Ishikawa (cell line): Measurements from ENCODE around the gene TLN1.

ENCODE experiments used
- CEBPB ChIP-seq: IDR thresholded peaks from 2 replicates; pipeline ENCODE4 v1.6.1; 2012
- CREB1 ChIP-seq: IDR thresholded peaks from 2 replicates; pipeline ENCODE4 v1.6.1; 2012; ENCODE audit warnings: low read depth
- EGR1 ChIP-seq: IDR thresholded peaks from 2 replicates; pipeline ENCODE4 v1.6.1; 2012
- EP300 ChIP-seq: IDR thresholded peaks from 2 replicates; pipeline ENCODE4 v1.6.1; 2012; ENCODE audit warnings: borderline replicate concordance
- FOXM1 ChIP-seq: IDR thresholded peaks from 2 replicates; pipeline ENCODE4 v1.6.1; 2012; ENCODE audit warnings: low read depth, borderline replicate concordance
- NFIC ChIP-seq: IDR thresholded peaks from 2 replicates; pipeline ENCODE4 v1.6.1; 2012
- RAD21 ChIP-seq: IDR thresholded peaks from 2 replicates; pipeline ENCODE4 v1.6.1; 2012; ENCODE audit warnings: low read depth
- TAF1 ChIP-seq: IDR thresholded peaks from 2 replicates; pipeline ENCODE4 v1.6.1; 2012; ENCODE audit warnings: low read depth, mild to moderate bottlenecking
- TCF12 ChIP-seq: IDR thresholded peaks from 2 replicates; pipeline ENCODE4 v1.6.1; 2012; ENCODE audit warnings: low read depth
- TEAD4 ChIP-seq: IDR thresholded peaks from 2 replicates; pipeline ENCODE4 v1.6.1; 2012
- YY1 ChIP-seq: IDR thresholded peaks from 2 replicates; pipeline ENCODE4 v1.6.1; 2012; ENCODE audit warnings: low read depth
- ZBTB7A ChIP-seq: IDR thresholded peaks from 2 replicates; pipeline ENCODE4 v1.6.1; 2012; ENCODE audit warnings: low read depth
- TF ChIP-seq, protein P1 (sequence below): IDR thresholded peaks from 2 replicates; pipeline ENCODE4 v1.6.1; 2012; ENCODE audit warnings: low read depth, mild to moderate bottlenecking
- TF ChIP-seq, protein P2 (sequence below): IDR thresholded peaks from 2 replicates; pipeline ENCODE4 v1.6.1; 2012
- TF ChIP-seq, protein P3 (sequence below): IDR thresholded peaks from 2 replicates; pipeline ENCODE4 v1.6.1; 2012

Gene TLN1

DNA sequence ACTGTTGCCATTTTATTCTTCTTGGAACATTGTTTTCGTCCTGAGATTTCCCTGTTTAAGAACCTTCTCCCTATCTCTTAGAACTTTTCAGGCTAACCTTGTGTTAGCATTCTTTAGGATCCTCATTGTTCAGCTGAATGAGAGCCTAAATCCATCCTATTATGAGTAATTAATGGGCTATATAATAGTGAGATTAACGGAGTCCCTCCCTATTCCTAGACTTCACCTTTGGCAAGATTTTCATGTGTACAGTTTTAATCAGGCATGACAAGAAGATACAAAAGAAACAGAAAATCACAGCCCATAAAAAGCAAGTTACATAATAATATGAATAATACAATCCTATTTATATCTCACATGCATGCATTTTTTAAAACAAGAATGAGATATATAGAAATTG is 31.2 kb upstream of the TLN1 start:
- TF ChIP-seq YY1, result no peak

DNA sequence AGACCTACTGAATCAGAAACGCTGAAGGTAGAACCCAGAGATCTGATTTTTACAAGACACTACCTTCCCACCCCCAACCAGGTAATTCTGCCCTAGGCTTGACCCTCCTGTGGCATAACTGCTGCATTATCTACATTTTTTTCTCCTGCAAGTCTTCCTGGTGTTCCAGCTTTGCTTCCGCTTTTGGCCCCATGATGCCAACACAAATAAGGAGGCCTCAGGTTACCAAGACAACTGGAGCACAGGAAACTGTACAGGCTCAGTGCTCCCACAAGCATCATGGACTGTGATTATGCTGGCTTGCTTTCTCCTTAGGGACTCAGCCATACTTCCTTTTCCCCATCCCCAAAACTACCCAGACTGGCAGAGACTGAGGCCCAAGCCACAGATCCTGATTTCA is 28.7 kb upstream of the TLN1 start:
- TF ChIP-seq EGR1, result no peak
- no peak for TF ChIP-seq FOXM1
- TF ChIP-seq TEAD4, result no peak
- TF ChIP-seq, protein P1, sequence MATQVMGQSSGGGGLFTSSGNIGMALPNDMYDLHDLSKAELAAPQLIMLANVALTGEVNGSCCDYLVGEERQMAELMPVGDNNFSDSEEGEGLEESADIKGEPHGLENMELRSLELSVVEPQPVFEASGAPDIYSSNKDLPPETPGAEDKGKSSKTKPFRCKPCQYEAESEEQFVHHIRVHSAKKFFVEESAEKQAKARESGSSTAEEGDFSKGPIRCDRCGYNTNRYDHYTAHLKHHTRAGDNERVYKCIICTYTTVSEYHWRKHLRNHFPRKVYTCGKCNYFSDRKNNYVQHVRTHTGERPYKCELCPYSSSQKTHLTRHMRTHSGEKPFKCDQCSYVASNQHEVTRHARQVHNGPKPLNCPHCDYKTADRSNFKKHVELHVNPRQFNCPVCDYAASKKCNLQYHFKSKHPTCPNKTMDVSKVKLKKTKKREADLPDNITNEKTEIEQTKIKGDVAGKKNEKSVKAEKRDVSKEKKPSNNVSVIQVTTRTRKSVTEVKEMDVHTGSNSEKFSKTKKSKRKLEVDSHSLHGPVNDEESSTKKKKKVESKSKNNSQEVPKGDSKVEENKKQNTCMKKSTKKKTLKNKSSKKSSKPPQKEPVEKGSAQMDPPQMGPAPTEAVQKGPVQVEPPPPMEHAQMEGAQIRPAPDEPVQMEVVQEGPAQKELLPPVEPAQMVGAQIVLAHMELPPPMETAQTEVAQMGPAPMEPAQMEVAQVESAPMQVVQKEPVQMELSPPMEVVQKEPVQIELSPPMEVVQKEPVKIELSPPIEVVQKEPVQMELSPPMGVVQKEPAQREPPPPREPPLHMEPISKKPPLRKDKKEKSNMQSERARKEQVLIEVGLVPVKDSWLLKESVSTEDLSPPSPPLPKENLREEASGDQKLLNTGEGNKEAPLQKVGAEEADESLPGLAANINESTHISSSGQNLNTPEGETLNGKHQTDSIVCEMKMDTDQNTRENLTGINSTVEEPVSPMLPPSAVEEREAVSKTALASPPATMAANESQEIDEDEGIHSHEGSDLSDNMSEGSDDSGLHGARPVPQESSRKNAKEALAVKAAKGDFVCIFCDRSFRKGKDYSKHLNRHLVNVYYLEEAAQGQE, result no peak
- no peak for TF ChIP-seq ZBTB7A
- TF ChIP-seq EP300, result no peak
- TF ChIP-seq TCF12, result no peak
- TF ChIP-seq, protein P2, sequence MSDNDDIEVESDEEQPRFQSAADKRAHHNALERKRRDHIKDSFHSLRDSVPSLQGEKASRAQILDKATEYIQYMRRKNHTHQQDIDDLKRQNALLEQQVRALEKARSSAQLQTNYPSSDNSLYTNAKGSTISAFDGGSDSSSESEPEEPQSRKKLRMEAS, result no peak
- no peak for TF ChIP-seq TAF1
- TF ChIP-seq YY1, result no peak
- no peak for TF ChIP-seq CEBPB
- TF ChIP-seq NFIC, result no peak

DNA sequence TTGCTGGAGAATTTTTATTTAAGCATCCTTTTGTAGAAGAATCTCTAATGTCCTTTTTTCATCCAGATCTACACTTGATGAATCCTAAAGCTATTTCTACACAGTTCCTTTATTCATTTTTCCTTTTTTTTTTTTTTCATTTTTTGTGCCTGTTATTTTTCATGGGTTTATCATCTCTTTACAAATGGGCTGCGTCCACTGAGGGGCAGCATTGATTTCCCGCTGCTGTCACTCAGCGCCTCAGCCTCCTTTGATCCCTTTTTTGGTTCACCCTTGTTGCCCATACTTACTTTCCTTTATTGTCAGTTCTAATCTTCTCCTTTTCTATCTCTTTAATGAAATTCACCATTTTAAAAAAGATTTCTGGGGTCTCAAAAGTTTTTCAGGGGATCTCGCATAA is 27.8 kb upstream of the TLN1 start:
- TF ChIP-seq CREB1, result no peak
- TF ChIP-seq, protein P1, result no peak
- TF ChIP-seq, protein P2, result no peak
- TF ChIP-seq TAF1, result no peak
- TF ChIP-seq EP300, result no peak
- TF ChIP-seq NFIC, result no peak
- TF ChIP-seq TEAD4, result no peak
- TF ChIP-seq, protein P3, sequence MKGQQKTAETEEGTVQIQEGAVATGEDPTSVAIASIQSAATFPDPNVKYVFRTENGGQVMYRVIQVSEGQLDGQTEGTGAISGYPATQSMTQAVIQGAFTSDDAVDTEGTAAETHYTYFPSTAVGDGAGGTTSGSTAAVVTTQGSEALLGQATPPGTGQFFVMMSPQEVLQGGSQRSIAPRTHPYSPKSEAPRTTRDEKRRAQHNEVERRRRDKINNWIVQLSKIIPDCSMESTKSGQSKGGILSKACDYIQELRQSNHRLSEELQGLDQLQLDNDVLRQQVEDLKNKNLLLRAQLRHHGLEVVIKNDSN, result no peak

DNA sequence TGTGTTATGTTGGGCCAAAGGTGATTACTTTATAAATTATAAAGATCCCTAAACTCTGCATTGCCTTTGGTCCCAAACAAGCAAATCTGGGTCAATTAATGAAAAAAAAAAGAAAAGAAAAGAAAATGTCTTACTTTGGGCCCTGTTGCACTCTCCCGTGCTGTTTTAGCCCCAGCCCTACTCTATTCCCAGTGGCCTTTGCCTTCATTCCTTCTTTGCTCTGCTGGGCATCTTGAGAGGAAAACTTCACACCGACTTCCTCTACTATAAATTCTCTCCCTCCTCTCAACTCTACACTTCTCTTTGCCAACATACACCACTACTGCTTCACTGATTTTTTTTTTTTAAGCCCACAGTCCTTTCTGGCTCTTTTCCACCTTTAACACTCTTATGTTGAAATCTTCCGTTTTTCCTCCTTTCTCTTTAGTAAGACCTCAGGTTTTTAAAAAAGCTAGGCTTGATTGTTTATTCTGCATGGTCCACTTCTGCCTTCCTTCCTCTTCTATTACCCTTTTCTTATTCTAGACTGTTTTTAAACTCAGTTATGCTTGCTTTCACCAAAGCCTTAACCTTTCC is 26.6 kb upstream of the TLN1 start:
- TF ChIP-seq FOXM1 (no peak), TCF12 (no peak), EP300 (no peak), NFIC (no peak), CEBPB (no peak), TAF1 (no peak), RAD21 (no peak), EGR1 (no peak), TEAD4 (no peak), YY1 (no peak)

DNA sequence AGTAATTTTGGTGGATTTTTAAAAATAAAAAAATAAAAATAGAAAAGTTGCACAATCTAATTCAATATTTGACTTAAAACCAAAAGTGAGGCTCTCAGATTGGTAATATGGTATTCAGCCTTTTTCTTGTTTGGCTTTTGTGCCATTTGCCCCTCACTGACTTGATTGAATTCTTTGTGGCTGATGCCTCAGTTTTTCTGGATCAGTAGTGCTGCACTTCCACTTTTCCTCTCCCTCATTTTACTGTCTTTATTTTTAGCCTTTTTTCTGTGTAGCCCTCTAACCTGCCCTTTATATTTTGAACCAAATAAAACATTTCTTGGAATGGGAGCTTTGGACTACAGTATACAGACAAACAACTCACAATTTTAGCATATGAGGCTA is 25.9 kb upstream of the TLN1 start:
- TF ChIP-seq, protein P1, result no peak
- TF ChIP-seq TCF12 (no peak), CREB1 (no peak), TEAD4 (no peak), FOXM1 (no peak), TAF1 (no peak), EP300 (no peak)
